ENCODE results near the gene CDKN3. TPM values are rescaled to one million over a fixed set of nuclear protein-coding genes. Genes with fewer than 3 reads are reported as not detected.

Gene CDKN3
- 12.8 TPM for total RNA-seq

GRCh38 chr14:54396493-54397335, at the start of gene CDKN3:
Gene CDKN3 (plus strand): TSS chr14:54397007. CDS start chr14:54397069, 62 bp downstream.

GRCh38 chr14:54440873-54441868, 44.4 kb downstream of the CDKN3 start, which contains the start of gene CNIH1:
Gene CNIH1 (minus strand): TSS chr14:54441374. CDS start chr14:54441327, 47 bp downstream.

Other genes with a start within 250 kb of the CDKN3 start
- gene CNIH1, start 44.4 kb downstream of the CDKN3 start, total RNA-seq: 155 TPM
- 96.9 TPM for gene GMFB, start 92.0 kb downstream of the CDKN3 start, total RNA-seq
- 24.9 TPM for gene CGRRF1, start 112.9 kb downstream of the CDKN3 start, total RNA-seq
- 34.7 TPM for gene SAMD4A, start 170.1 kb downstream of the CDKN3 start, total RNA-seq

Measured in camera-type eye (tissue), 1 donor.